Hippocampal formation (tissue), 2 donors: ENCODE results near the gene ZNF497.

ENCODE experiments used
- DNase-seq, 2 donors: peaks; one replicate each; lab custom pipeline; 2025; lab: John Stamatoyannopoulos, UW

Gene ZNF497

GRCh38 chr19:58367698-58368454 lies 5.3 kb upstream of the ZNF497 start:
- no peak for DNase-seq

GRCh38 chr19:58366585-58367430 lies 4.3 kb upstream of the ZNF497 start:
- no peak for DNase-seq

GRCh38 chr19:58364146-58364545 lies 1.6 kb upstream of the ZNF497 start:
- DNase-seq: no peak

GRCh38 chr19:58361900-58362271 lies 665 bp downstream of the ZNF497 start:
- no peak for DNase-seq

GRCh38 chr19:58357481-58358145 lies 4.9 kb downstream of the ZNF497 start:
- no peak for DNase-seq

- no peak for DNase-seq
These were observed 5.6 kb downstream of the ZNF497 start for GRCh38 chr19:58356766-58357480.

- DNase-seq: no peak
These were observed 6.4 kb downstream of the ZNF497 start for GRCh38 chr19:58355908-58356765.

GRCh38 chr19:58355215-58355796 lies 7.2 kb downstream of the ZNF497 start:
- DNase-seq: no peak

GRCh38 chr19:58354478-58355030 lies 8.0 kb downstream of the ZNF497 start:
- no peak for DNase-seq

- DNase-seq: no peak
These were observed 8.7 kb downstream of the ZNF497 start for GRCh38 chr19:58353717-58354477.

GRCh38 chr19:58352760-58353671 lies 9.5 kb downstream of the ZNF497 start, which contains the start of gene A1BG:
Gene A1BG (minus strand): TSS chr19:58353492. CDS start chr19:58353437, 55 bp downstream.
- no peak for DNase-seq

- no peak for DNase-seq
These were observed 10.4 kb downstream of the ZNF497 start for GRCh38 chr19:58351990-58352755.

GRCh38 chr19:58351558-58351878 lies 11.0 kb downstream of the ZNF497 start:
- no peak for DNase-seq

GRCh38 chr19:58350871-58351557 lies 11.5 kb downstream of the ZNF497 start:
- no peak for DNase-seq

- no peak for DNase-seq
These were observed 12.3 kb downstream of the ZNF497 start for GRCh38 chr19:58350001-58350861.

GRCh38 chr19:58349590-58349989 lies 13.0 kb downstream of the ZNF497 start:
- no peak for DNase-seq
